ENCODE results near the gene FMN1.
"Not testable (repeated sequence)": the region's sequence is repeated elsewhere in the genome, so short reads cannot be mapped to it uniquely, and the experiment has no call there.

The FMN1 gene

GRCh38 chr15:33095641-33096040, 98.9 kb downstream of the FMN1 start:
- no peak for DNase-seq (ENCODE audit: low read depth in 1 of 2, low spot score in 1 of 2)

DNA sequence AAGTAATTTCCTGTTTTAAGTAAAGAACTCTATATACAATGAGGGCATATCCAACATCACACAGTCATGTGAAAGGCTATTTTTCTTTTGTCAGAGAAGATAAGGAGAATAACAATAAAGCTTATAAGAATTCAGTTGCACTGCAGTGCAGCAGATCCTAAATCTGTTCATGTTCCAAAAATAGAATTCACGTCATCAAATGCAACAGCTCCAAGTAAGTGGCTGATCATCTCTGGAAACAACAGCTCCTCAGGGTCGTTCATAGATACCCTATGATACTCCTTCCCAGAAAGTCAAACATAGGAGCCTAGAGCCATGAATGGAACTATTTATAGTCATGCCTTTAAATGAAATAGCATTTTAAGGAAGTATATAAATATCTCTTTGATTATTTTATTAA, 100.2 kb downstream of the FMN1 start:
- no peak for DNase-seq (ENCODE audit: low read depth in 1 of 2, low spot score in 1 of 2)

- no peak for DNase-seq (ENCODE audit: low read depth in 1 of 2, low spot score in 1 of 2)
Observed at GRCh38 chr15:33093222-33093621, 101.3 kb downstream of the FMN1 start.

- DNase-seq (ENCODE audit: low read depth in 1 of 2, low spot score in 1 of 2), result no peak
Observed at GRCh38 chr15:33091983-33092693, 102.4 kb downstream of the FMN1 start.

DNA sequence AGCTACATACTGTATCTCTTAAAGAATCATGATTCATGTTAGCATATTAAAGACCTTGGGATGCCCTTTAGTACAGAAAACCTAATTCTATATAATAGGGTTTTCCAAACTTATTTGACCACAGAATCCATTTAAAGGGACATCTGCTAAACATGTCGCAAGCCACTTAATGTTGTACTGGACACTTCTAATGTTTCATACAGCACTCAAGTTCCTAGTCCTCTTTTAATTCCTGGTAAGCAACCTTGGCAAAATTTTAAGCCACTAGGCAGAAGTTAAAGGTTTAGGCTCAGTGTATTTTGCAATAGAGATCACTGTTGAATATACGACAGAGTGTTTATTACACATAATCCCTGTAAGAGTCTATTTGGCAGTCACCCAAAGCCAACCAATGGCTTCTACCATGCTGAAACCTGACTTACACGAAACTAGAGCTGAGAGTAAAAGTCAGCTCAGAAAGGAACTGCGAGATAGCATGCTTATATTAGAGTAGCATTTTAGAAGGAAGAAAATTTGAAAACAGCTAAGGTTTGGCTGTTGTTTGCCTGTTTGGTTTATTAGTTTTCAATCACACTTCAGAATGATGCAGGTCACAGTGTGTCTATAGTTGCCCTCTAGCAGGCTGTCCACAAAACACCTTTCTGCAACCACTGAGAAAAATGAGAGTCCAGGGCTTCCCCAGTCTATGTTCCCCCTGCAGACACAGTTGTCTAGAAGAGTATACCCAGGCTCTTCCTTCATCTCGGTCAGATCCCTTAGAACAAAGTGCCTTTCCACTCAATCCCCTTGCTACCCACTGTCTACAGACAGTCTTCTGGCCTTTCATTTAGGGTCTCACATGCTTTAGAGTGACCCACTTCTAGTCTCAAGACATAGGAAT, 104.4 kb downstream of the FMN1 start:
- no peak for DNase-seq (ENCODE audit: low read depth in 1 of 2, low spot score in 1 of 2)

GRCh38 chr15:33089165-33089877, 105.2 kb downstream of the FMN1 start:
- DNase-seq (ENCODE audit: low read depth in 1 of 2, low spot score in 1 of 2), result no peak

- DNase-seq (ENCODE audit: low read depth in 1 of 2, low spot score in 1 of 2), result no peak
Observed at GRCh38 chr15:33086500-33087121, 107.9 kb downstream of the FMN1 start.

GRCh38 chr15:33084661-33085060, 109.9 kb downstream of the FMN1 start:
- DNase-seq (ENCODE audit: low read depth in 1 of 2, low spot score in 1 of 2), result no peak

DNA sequence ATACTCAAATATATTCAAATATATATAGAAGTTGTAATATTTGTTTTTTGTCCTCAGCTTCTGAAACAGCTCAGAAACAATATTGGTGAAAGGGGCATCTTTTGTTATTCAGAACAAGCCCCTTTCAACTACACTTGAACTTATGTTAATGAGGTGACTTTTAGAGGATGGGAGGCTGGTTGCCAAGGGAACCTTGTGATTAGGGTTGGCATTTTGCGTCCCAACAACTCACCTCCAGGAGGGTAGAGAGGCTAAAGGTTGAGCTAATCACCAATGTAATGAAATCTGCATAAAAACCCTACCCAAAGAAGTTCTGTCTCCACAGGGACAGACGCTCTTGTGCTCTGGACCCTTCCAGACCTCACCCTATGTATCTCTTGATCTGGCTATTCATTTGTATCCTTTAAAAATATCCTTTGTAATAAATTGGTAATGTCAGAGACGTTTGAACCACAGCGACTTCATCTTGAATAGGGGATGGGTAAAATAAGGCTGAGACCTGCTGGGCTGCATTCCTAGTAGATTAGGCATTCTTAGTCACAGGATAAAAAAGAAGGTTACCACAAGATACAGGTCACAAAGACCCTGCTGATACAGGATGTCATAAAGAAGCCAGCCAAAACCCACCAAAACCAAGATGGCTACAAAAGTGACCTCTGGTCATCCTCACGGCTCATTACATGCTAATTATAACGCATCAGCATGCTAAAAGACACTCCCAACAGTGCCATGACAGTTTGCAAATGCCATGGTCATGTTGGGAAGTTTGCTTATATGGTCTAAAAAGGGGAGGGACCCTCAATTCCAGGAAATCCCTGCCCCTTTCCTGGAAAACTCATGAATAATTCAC, 111.1 kb downstream of the FMN1 start:
- DNase-seq (ENCODE audit: low read depth in 1 of 2, low spot score in 1 of 2), result no peak

DNA sequence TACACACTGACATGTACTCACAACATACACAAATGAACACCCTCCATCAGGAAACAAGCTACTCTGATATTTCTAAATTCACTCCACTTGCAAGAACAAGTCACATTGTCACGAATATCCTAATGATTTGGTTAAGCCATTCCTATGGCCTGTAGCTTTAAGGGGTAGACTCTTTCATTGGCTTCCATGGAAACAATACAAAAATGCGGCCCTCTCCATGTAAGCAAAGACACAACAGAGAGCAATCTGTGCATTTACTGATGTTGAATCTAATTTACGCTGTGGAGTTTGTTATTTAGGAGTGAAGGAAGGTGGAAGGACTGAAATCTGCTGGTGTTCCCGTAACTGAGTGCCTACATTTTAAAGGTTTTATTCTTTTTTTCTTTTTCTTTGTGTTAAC, 114.5 kb downstream of the FMN1 start:
- DNase-seq (ENCODE audit: low read depth in 1 of 2, low spot score in 1 of 2), result no peak

DNA sequence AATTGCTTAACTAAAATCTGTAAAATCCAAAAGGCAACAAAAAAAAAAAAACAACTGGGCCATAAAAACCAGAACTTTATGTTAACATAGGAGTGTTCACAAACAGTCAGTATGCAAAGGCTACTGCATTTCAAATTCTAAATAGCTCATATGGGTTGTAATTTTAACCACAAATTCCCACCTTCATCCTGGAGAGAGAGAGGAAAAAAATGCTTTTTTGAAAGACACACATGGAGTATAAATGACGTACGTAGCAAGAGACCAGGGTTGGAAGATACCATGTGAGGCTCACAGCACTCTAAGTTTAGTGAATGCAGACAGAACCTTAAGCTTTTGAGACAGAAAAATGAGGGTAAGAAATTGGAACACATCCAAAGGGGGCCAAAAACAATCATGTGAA, 115.9 kb downstream of the FMN1 start:
- no peak for DNase-seq (ENCODE audit: low read depth in 1 of 2, low spot score in 1 of 2)

DNA sequence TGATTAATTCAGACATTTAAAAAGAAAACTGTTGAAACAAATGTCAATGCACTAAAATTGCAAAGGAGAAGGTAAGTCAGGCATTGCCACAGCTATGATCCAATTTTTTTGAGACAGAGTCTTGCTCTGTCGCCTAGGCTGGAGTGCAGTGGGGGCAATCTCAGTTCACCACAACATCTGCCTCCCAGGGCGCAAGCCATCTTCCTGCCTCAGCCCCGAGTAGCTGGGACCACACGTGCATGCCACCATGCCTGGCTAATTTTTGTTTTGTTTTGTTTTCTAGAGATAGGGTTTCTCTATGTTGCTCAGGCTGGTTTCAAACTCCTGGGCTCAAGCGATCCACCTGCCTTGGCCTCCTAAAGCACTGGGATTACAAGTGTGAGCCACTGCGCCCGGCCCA, 117.6 kb downstream of the FMN1 start:
- no peak for DNase-seq (ENCODE audit: low read depth in 1 of 2, low spot score in 1 of 2)

GRCh38 chr15:33074942-33075341, 119.6 kb downstream of the FMN1 start:
- no peak for DNase-seq (ENCODE audit: low read depth in 1 of 2, low spot score in 1 of 2)

DNA sequence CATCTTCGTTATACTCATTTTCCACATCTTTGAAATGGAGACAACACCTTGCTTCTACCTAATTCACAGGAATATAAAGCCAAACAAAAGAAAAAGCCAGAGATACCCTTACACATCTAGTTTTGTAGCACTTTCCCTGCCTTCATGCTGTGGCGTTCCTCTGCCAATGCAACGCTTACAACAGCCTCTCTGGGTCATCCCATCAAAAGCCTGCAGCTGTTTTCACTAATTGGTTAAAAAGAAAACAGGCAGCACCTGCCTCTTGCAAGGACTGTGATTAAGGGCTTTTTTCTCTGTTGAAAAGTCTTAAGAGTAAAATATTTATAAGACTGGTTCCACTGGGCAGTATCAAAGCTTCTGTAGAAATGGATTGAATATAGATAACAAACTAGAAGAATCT, 120.3 kb downstream of the FMN1 start:
- DNase-seq (ENCODE audit: low read depth in 1 of 2, low spot score in 1 of 2), result no peak

- no peak for DNase-seq (ENCODE audit: low read depth in 1 of 2, low spot score in 1 of 2)
Observed at GRCh38 chr15:33071451-33071850, 123.1 kb downstream of the FMN1 start.

- DNase-seq (ENCODE audit: low read depth in 1 of 2, low spot score in 1 of 2), result not testable (repeated sequence)
Observed at GRCh38 chr15:33069903-33070302, 124.6 kb downstream of the FMN1 start.

DNA sequence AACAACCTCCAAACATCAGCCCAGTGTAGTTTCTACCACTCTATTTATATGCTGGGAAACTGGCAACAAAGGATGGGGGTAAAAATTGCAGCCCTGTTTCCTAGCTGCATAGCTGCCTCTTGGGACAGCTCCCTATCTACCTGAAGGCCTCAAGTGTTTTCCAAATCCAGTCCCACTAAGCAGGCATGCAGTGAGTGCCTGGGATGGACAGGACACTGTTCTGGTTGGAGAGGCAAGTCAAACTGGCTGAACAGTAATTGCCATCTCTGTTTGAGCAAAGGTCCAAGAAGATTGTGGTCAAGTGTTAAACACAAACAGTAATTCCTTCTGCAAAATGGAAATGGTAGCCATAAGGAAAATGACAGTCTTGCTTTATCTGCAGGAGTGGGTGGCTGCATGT, 125.4 kb downstream of the FMN1 start:
- DNase-seq (ENCODE audit: low read depth in 1 of 2, low spot score in 1 of 2), result no peak

GRCh38 chr15:33068511-33068990, 126.0 kb downstream of the FMN1 start:
- no peak for DNase-seq (ENCODE audit: low read depth in 1 of 2, low spot score in 1 of 2)

- no peak for DNase-seq (ENCODE audit: low read depth in 1 of 2, low spot score in 1 of 2)
Observed at GRCh38 chr15:33068007-33068481, 126.5 kb downstream of the FMN1 start.

DNA sequence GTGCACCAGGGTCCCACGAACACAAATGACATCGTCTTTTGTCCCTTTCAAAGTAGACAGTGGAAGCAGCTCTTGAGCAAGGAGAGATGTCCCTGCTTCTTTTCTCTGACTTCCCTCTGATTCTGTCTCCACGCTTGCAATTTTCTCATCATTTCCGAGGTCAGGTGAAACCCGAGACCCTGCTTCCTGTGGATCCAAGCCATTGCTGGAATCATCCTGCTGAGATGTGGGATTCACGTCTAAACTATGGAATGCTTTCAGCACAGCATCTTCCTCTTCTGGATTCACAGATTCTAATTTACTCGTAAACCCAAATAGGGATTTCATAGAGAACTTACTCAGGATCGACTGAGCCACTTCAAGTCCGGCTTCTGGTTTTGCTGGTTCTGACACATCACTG, 127.1 kb downstream of the FMN1 start:
- no peak for DNase-seq (ENCODE audit: low read depth in 1 of 2, low spot score in 1 of 2)
